ENCODE measurements around the gene ZNF414.

GRCh38 chr19:8481201-8481600 lies 32.8 kb downstream of the ZNF414 start:
- TF ChIP-seq CTCF (IDR thresholded peaks at IDR 0.05) (no peak), EP300 (IDR thresholded peaks at IDR 0.05) (no peak), POLR2A (IDR thresholded peaks at IDR 0.05) (no peak), POLR2AphosphoS5 (IDR thresholded peaks at IDR 0.05) (no peak)

All from gastroesophageal sphincter (tissue), 3 donors.